Lung (tissue), 12 donors: Measurements from ENCODE around the gene CST9. TPM values are rescaled to one million over a fixed set of nuclear protein-coding genes. Genes with fewer than 3 reads are reported as not detected.
A peak's percentile ranks its signal among the peaks of the same experiment; 100 is the strongest.

ENCODE experiments used
- ATAC-seq: fragments of 200-7000 bp; cut with Tn5 transposase; one replicate; pipeline ENCODE4 v1.9.1; 2020; ENCODE audit warnings: moderate number of reproducible peaks; ENCODE audit not compliant: insufficient read depth, low FRiP score
- DNase-seq, 3 donors: peaks; one replicate each; pipeline ENCODE4 v3.0.0-alpha.2; 2013 to 2017
- H3K27ac ChIP-seq, 2 donors: one replicate each; pipeline ENCODE4 v1.5.1; 2013; ENCODE audit warnings: mild to moderate bottlenecking in 2 of 2, moderate library complexity in 2 of 2, control low read depth in 1 of 2, inconsistent platforms in 1 of 2, low read depth in 1 of 2, low read length in 1 of 2
- H3K27me3 ChIP-seq, 3 donors: one replicate each; pipeline ENCODE4 v1.5.1; 2013; ENCODE audit warnings: low read length in 2 of 3; ENCODE audit not compliant: control insufficient read depth in 3 of 3, insufficient read depth in 3 of 3
- H3K36me3 ChIP-seq, 4 donors: one replicate each; pipeline ENCODE4 v1.5.1; 2013; ENCODE audit warnings: low read length in 4 of 4, mild to moderate bottlenecking in 1 of 4, moderate library complexity in 1 of 4; ENCODE audit not compliant: control insufficient read depth in 4 of 4, insufficient read depth in 4 of 4
- H3K4me1 ChIP-seq, 5 donors: one replicate each; pipeline ENCODE4 v1.5.1; 2013; ENCODE audit warnings: low read length in 5 of 5, mild to moderate bottlenecking in 2 of 5, moderate library complexity in 1 of 5; ENCODE audit not compliant: control insufficient read depth in 5 of 5, insufficient read depth in 5 of 5
- H3K4me3 ChIP-seq: one replicate; pipeline ENCODE4 v1.5.1; 2013; ENCODE audit warnings: mild to moderate bottlenecking, control low read depth, moderate library complexity
- H3K9ac ChIP-seq, 2 donors: one replicate each; pipeline ENCODE4 v1.5.1; 2013; ENCODE audit warnings: low read length in 2 of 2, control low read depth in 1 of 2; ENCODE audit not compliant: insufficient read depth in 1 of 2
- H3K9me3 ChIP-seq, 4 donors: one replicate each; pipeline ENCODE4 v1.5.1; 2013; ENCODE audit warnings: low read length in 3 of 4, mild to moderate bottlenecking in 1 of 4, moderate library complexity in 1 of 4; ENCODE audit not compliant: control insufficient read depth in 4 of 4, insufficient read depth in 3 of 4
- WGBS, 2 donors: extraction: QIAGEN DNeasy Blood & Tissue Kit; methylation state at CpG; one replicate each; pipeline ENCODE4 v1.1.7; 2013; 5-methylcytosine and 5-hydroxymethylcytosine counted together
- polyA plus RNA-seq, 2 donors: library from polyadenylated mRNA; stranded (reverse); fragments of 200-250 nt; gene quantifications; one replicate each; pipeline ENCODE4 v1.2.1, GENCODE V29; 2013
- total RNA-seq, 2 donors: library from RNA; depleted of rRNA in 1 of 2; stranded (reverse); fragments of >200 nt in 1 of 2; gene quantifications; one replicate each; pipeline ENCODE4 v1.2.1, GENCODE V29; 2014 to 2021
- TF ChIP-seq, protein P1 (sequence below): IDR thresholded peaks from 2 replicates; pipeline ENCODE4 v1.5.1; 2012; ENCODE audit warnings: mild to moderate bottlenecking; ENCODE audit errors: control extremely low read depth, extremely low read depth
- donor health status: control.
- donor health status: control.
- donor health status: Bipolar disorder and iron deficiency.
- donor health status: healthy.
- donor health status: DM: yes; HTN: yes; CAD: no.

CST9 gene
- total and polyA plus RNA-seq, 4 donors: not detected

GRCh38 chr20:23629017-23629541 lies 23.4 kb upstream of the CST9 start:
- Histone ChIP-seq H3K4me1 (peaks cover 0 to 3% (median 0%) of the 10 kb centered on the region in 5 donors), H3K27me3 (no peaks in the 10 kb centered on the region), H3K4me3 (no peak overlapping the region), H3K36me3 (peaks cover 0 to 21% (median 0%) of the 10 kb centered on the region in 4 donors), H3K27ac (no peak overlapping the region), H3K9me3 (no peaks in the 10 kb centered on the region), H3K9ac (no peak overlapping the region)
- TF ChIP-seq, protein P1, sequence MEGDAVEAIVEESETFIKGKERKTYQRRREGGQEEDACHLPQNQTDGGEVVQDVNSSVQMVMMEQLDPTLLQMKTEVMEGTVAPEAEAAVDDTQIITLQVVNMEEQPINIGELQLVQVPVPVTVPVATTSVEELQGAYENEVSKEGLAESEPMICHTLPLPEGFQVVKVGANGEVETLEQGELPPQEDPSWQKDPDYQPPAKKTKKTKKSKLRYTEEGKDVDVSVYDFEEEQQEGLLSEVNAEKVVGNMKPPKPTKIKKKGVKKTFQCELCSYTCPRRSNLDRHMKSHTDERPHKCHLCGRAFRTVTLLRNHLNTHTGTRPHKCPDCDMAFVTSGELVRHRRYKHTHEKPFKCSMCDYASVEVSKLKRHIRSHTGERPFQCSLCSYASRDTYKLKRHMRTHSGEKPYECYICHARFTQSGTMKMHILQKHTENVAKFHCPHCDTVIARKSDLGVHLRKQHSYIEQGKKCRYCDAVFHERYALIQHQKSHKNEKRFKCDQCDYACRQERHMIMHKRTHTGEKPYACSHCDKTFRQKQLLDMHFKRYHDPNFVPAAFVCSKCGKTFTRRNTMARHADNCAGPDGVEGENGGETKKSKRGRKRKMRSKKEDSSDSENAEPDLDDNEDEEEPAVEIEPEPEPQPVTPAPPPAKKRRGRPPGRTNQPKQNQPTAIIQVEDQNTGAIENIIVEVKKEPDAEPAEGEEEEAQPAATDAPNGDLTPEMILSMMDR: no peak
- peak; percentile 31 for ATAC-seq
- 53 to 66% methylated on average over 7 of the region's 7 CpGs for WGBS, 2 donors
- no peak for DNase-seq

GRCh38 chr20:23628402-23629016 lies 22.8 kb upstream of the CST9 start:
- ATAC-seq (no peak), DNase-seq (no peak)
- TF ChIP-seq, protein P1: no peak
- H3K4me1 ChIP-seq: peaks cover 0 to 2% (median 0%) of the 10 kb centered on the region in 5 donors
- no peaks in the 10 kb centered on the region for H3K27me3 ChIP-seq
- H3K4me3 ChIP-seq: no peak overlapping the region
- peaks cover 0 to 15% (median 0%) of the 10 kb centered on the region in 4 donors for H3K36me3 ChIP-seq
- no peak overlapping the region for H3K27ac ChIP-seq
- H3K9ac ChIP-seq: no peak overlapping the region
- 87 to 92% methylated on average over 6 of the region's 6 CpGs for WGBS, 2 donors
- no peaks in the 10 kb centered on the region for H3K9me3 ChIP-seq

- ATAC-seq: no peak
- TF ChIP-seq, protein P1: no peak
Measured at GRCh38 chr20:23627501-23627900, 21.8 kb upstream of the CST9 start.

More at GRCh38 chr20:23627501-23627900, 21.8 kb upstream of the CST9 start:
- H3K27ac ChIP-seq: no peak overlapping the region
- peaks cover 0 to 6% (median 0%) of the 10 kb centered on the region in 4 donors for H3K36me3 ChIP-seq
- no peak overlapping the region for H3K9ac ChIP-seq
- peaks cover 0 to 2% (median 0%) of the 10 kb centered on the region in 5 donors for H3K4me1 ChIP-seq
- H3K4me3 ChIP-seq: no peak overlapping the region
- H3K9me3 ChIP-seq: no peaks in the 10 kb centered on the region
- 84 to 89% methylated on average over 3 of the region's 3 CpGs for WGBS, 2 donors
- no peak for DNase-seq
- H3K27me3 ChIP-seq: no peaks in the 10 kb centered on the region
